IMR-90 (cell line): ENCODE results near the gene MOCS1. TPM values are rescaled to one million over a fixed set of nuclear protein-coding genes. Genes with fewer than 3 reads are reported as not detected.

Experiments used
- ATAC-seq: fragments of 200-7000 bp; cut with Tn5 transposase; 2 replicates; pipeline ENCODE4 v1.9.1; 2020; ENCODE audit warnings: low read depth, mild to moderate bottlenecking, moderate library complexity
- BruUV-seq: library from RNA; stranded (reverse); fragments of 400-500 nt; replicated peaks from 2 replicates; lab custom pipeline; 2021; lab: Mats Ljungman, UMichigan
- CTCF ChIA-PET: fragments of 300-600 bp; formaldehyde crosslinking; extraction: SDS; loops from one replicate; lab custom pipeline; 2021; ENCODE audit warnings: antibody characterized with exemption; lab: Yijun Ruan, JAX
- POLR2A ChIA-PET: fragments of 300-600 bp; sonication (Branson Sonifier 250); formaldehyde crosslinking; loops from one replicate; lab custom pipeline; 2022; ENCODE audit warnings: antibody characterized with exemption; ENCODE audit not compliant: unreplicated experiment; lab: Charles Lee
- DNase-seq: peaks from one replicate; pipeline ENCODE4 v3.0.0; 2013
- H2AFZ ChIP-seq: replicated peaks from 2 replicates; pipeline ENCODE3; 2013; ENCODE audit warnings: low read length, mild to moderate bottlenecking; ENCODE audit not compliant: poor library complexity
- H2AK5ac ChIP-seq: 2 replicates; pipeline ENCODE4 v1.6.1; 2013; ENCODE audit warnings: low read depth, low read length, inconsistent platforms
- H2AK9ac ChIP-seq: replicated peaks from 2 replicates; pipeline ENCODE3; 2013; ENCODE audit warnings: mild to moderate bottlenecking, low read depth, low read length, moderate library complexity; ENCODE audit not compliant: poor library complexity
- H2BK120ac ChIP-seq: 2 replicates; pipeline ENCODE4 v1.6.1; 2013; ENCODE audit warnings: low read depth, low read length, inconsistent platforms
- H2BK15ac ChIP-seq: 3 replicates; pipeline ENCODE4 v1.6.1; 2013; ENCODE audit warnings: low read depth, low read length, inconsistent platforms
- H2BK20ac ChIP-seq: 2 replicates; pipeline ENCODE4 v1.6.1; 2013; ENCODE audit warnings: low read depth, mild to moderate bottlenecking, inconsistent platforms, low read length, moderate library complexity
- H2BK5ac ChIP-seq: 2 replicates; pipeline ENCODE4 v1.6.1; 2013; ENCODE audit warnings: mild to moderate bottlenecking, low read depth, low read length, inconsistent platforms; ENCODE audit not compliant: poor library complexity, severe bottlenecking
- H3K14ac ChIP-seq: replicated peaks from 2 replicates; pipeline ENCODE4 v1.6.1; 2013; ENCODE audit warnings: low read depth, low read length, inconsistent platforms
- H3K18ac ChIP-seq: 2 replicates; pipeline ENCODE4 v1.6.1; 2013; ENCODE audit warnings: low read depth, low read length, control low read depth
- H3K23ac ChIP-seq: 2 replicates; pipeline ENCODE4 v1.6.1; 2013; ENCODE audit warnings: low read depth, low read length, inconsistent platforms
- H3K27ac ChIP-seq: 2 replicates; pipeline ENCODE4 v1.5.1; 2013; ENCODE audit warnings: mild to moderate bottlenecking, control low read depth, low read length; ENCODE audit not compliant: insufficient read depth
- H3K27me3 ChIP-seq: 2 replicates; pipeline ENCODE4 v1.6.1; 2013; ENCODE audit warnings: low read length; ENCODE audit not compliant: control insufficient read depth, insufficient read depth
- H3K36me3 ChIP-seq: 2 replicates; pipeline ENCODE4 v1.6.1; 2013; ENCODE audit warnings: low read length, mixed read lengths; ENCODE audit not compliant: control insufficient read depth, insufficient read depth
- H3K4ac ChIP-seq: 2 replicates; pipeline ENCODE4 v1.6.1; 2013; ENCODE audit warnings: low read depth, low read length, inconsistent platforms
- H3K4me1 ChIP-seq: 2 replicates; pipeline ENCODE4 v1.6.1; 2013; ENCODE audit warnings: low read length, mixed read lengths; ENCODE audit not compliant: control insufficient read depth, insufficient read depth
- H3K4me2 ChIP-seq: 2 replicates; pipeline ENCODE4 v1.6.1; 2013; ENCODE audit warnings: low read depth, mild to moderate bottlenecking, control low read depth, low read length, moderate library complexity
- H3K4me3 ChIP-seq: 2 replicates; pipeline ENCODE4 v1.5.1; 2013; ENCODE audit warnings: low read depth, mild to moderate bottlenecking, control low read depth, low read length, moderate library complexity; ENCODE audit not compliant: insufficient read depth
- H3K56ac ChIP-seq: 2 replicates; pipeline ENCODE4 v1.6.1; 2013; ENCODE audit warnings: low read length, inconsistent platforms; ENCODE audit not compliant: insufficient read depth; ENCODE audit errors: extremely low read depth
- H3K79me1 ChIP-seq, 2 experiments: 2 replicates each; pipeline ENCODE4 v1.6.1; 2013; ENCODE audit warnings: low read length in 2 of 2, inconsistent platforms in 1 of 2, low read depth in 1 of 2
- H3K9ac ChIP-seq: 2 replicates; pipeline ENCODE4 v1.6.1; 2013; ENCODE audit warnings: low read depth, low read length, control low read depth
- H3K9me1 ChIP-seq: 2 replicates; pipeline ENCODE4 v1.6.1; 2013; ENCODE audit warnings: low read length, inconsistent platforms; ENCODE audit not compliant: insufficient read depth
- H3K9me3 ChIP-seq: 2 replicates; pipeline ENCODE4 v1.6.1; 2013; ENCODE audit warnings: low read length; ENCODE audit not compliant: control insufficient read depth, insufficient read depth
- H4K20me1 ChIP-seq: 2 replicates; pipeline ENCODE4 v1.6.1; 2013; ENCODE audit warnings: low read length, inconsistent platforms; ENCODE audit not compliant: insufficient read depth
- H4K5ac ChIP-seq: 2 replicates; pipeline ENCODE4 v1.6.1; 2013; ENCODE audit warnings: mild to moderate bottlenecking, low read depth, low read length, control low read depth
- H4K8ac ChIP-seq, 2 experiments: 2 replicates each; pipeline ENCODE4 v1.6.1; 2013; ENCODE audit warnings: low read depth in 2 of 2, low read length in 2 of 2, control low read depth in 1 of 2, inconsistent platforms in 1 of 2
- H4K91ac ChIP-seq: 2 replicates; pipeline ENCODE4 v1.6.1; 2013; ENCODE audit warnings: low read depth, low read length, inconsistent platforms; ENCODE audit not compliant: insufficient read depth
- BHLHE40 ChIP-seq: fragments of 150-350 bp; IDR thresholded peaks from 2 replicates; pipeline ENCODE4 v1.6.1; 2016; ENCODE audit warnings: mild to moderate bottlenecking, low read depth, low read length
- CEBPB ChIP-seq: IDR thresholded peaks from 2 replicates; pipeline ENCODE4 v1.6.1; 2012; ENCODE audit warnings: low read depth, low read length, improper control_type of control experiment
- CHD1 ChIP-seq: IDR thresholded peaks from 2 replicates; pipeline ENCODE4 v1.6.1; 2012; ENCODE audit warnings: low read depth, low read length, improper control_type of control experiment
- FOS ChIP-seq: fragments of 150-350 bp; IDR thresholded peaks from 2 replicates; pipeline ENCODE4 v1.6.1; 2016; ENCODE audit warnings: low read depth, low read length
- MAFK ChIP-seq: IDR thresholded peaks from 2 replicates; pipeline ENCODE4 v1.6.1; 2012; ENCODE audit warnings: low read depth, low read length, improper control_type of control experiment
- MAZ ChIP-seq: IDR thresholded peaks from 2 replicates; pipeline ENCODE4 v1.6.1; 2012; ENCODE audit warnings: low read depth, mild to moderate bottlenecking, low read length, improper control_type of control experiment, moderate library complexity, borderline replicate concordance
- MXI1 ChIP-seq: IDR thresholded peaks from 2 replicates; pipeline ENCODE4 v1.6.1; 2012; ENCODE audit warnings: low read depth, mild to moderate bottlenecking, low read length, moderate library complexity, borderline replicate concordance
- NFE2L2 ChIP-seq: fragments of 150-350 bp; IDR thresholded peaks from 2 replicates; pipeline ENCODE4 v1.6.1; 2016; ENCODE audit warnings: low read depth, mild to moderate bottlenecking, low read length
- POLR2A ChIP-seq: IDR thresholded peaks from 2 replicates; pipeline ENCODE4 v1.6.1; 2012; ENCODE audit warnings: mild to moderate bottlenecking, low read depth, low read length
- RAD21 ChIP-seq: IDR thresholded peaks from 2 replicates; pipeline ENCODE4 v1.6.1; 2012; ENCODE audit warnings: low read length, improper control_type of control experiment
- RCOR1 ChIP-seq: IDR thresholded peaks from 2 replicates; pipeline ENCODE4 v1.6.1; 2012; ENCODE audit warnings: mild to moderate bottlenecking, low read length, improper control_type of control experiment; ENCODE audit not compliant: insufficient replicate concordance
- RFX5 ChIP-seq: IDR thresholded peaks from 2 replicates; pipeline ENCODE4 v1.8.0; 2012; ENCODE audit warnings: low read depth, mild to moderate bottlenecking, low read length, moderate library complexity
- SMC3 ChIP-seq: fragments of 150-350 bp; IDR thresholded peaks from 2 replicates; pipeline ENCODE4 v1.6.1; 2016; ENCODE audit warnings: low read depth, mild to moderate bottlenecking, antibody characterized with exemption, low read length, moderate library complexity
- WGBS, 2 experiments: methylation state at CpG; one replicate each; pipeline versions ENCODE4 v1.1.5 to v1.1.7; 2013; ENCODE audit warnings: missing lambda C conversion rate in 2 of 2; ENCODE audit not compliant: insufficient read length in 1 of 2; ENCODE audit errors: extremely low coverage in 2 of 2; 5-methylcytosine and 5-hydroxymethylcytosine counted together
- dilution Hi-C: fragments of 300-500 bp; cut with HindIII; formaldehyde crosslinking; loops from one replicate; pipeline ENCODE4 v1.14.3; 2018; ENCODE audit warnings: low sequenced_read_pairs; ENCODE audit not compliant: unreplicated experiment
- in situ Hi-C: fragments of 300-500 bp; cut with MboI; formaldehyde crosslinking; loops from 3 replicates; pipeline ENCODE4 v1.14.3; 2019; ENCODE audit warnings: low sequenced_read_pairs, inconsistent platforms, mixed read lengths
- intact Hi-C: fragments of 100-400 bp; cut with micrococcal nuclease; formaldehyde crosslinking; loops from 2 replicates; pipeline ENCODE4 v1.10.0; 2022
- polyA plus RNA-seq, 3 experiments: library from polyadenylated mRNA; depleted of rRNA; stranded (reverse); fragments of >200 nt; gene quantifications; 2 replicates each; pipeline ENCODE4 v1.2.3, GENCODE V29; 2012; ENCODE audit warnings: low replicate concordance in 1 of 3
- total RNA-seq: library from RNA; depleted of rRNA; stranded (reverse); fragments of >200 nt; gene quantifications from 2 replicates; pipeline ENCODE4 v1.2.3, GENCODE V29; 2012
- TF ChIP-seq, protein P1 (sequence below): fragments of 150-350 bp; IDR thresholded peaks from 2 replicates; pipeline ENCODE4 v1.6.1; 2016; ENCODE audit warnings: low read depth, mild to moderate bottlenecking, low read length, moderate library complexity, borderline replicate concordance
- TF ChIP-seq, protein P2 (sequence below): conservative IDR thresholded peaks from 2 replicates; pipeline ENCODE4 v1.5.1; 2012; ENCODE audit warnings: mild to moderate bottlenecking, low read depth, low read length, improper control_type of control experiment

The MOCS1 gene
- total and polyA plus RNA-seq, 2 of the 4 experiments (the other 2 are of a cell fraction) = 5.5 to 9.5 TPM

DNA sequence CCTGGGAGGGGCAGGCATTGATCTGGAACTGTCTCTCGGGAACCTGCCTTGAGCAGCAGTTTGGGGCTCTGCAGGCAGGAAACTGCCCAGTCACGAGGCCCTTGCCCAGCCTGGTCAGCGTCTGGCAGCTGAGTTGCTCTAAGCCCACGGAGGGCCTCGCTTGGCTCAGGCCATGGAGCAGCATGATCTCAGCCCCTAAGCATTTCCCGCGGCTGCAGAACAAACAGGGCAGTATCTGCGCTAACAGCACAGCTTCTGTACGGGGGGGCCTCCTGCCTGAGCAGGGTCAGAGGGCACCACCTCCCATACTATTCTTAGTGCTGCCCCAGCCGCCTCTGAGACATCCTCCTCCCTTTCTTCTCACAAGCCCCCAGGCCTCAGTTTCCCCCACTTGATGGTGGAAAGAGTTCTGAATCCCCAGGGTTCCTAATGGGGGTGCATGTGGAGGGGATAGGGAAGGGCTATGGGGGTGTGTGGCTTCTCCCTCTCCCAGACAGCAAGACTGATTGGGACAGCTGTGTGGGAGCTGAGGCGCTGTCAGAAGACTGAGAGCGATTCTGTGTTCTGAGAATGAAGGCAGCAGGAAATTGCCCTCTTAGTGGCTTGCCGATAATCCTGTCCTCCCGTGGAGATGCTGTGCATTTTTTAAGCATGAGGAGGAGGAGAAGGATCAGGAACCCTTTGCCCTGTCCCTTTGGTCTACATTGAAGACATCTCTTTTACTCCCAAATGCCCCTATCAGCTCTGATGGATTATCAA lies 46.4 kb downstream of the MOCS1 start:
- Histone ChIP-seq H4K20me1 (no peaks in the 10 kb centered on the region), H3K4me2 (peak overlapping the region; percentile 30), H3K27ac (peak overlapping the region; percentile 96), H3K56ac (peak overlapping the region; percentile 88; the same call in 1 of the 2 replicates), H2BK120ac (peak overlapping the region; percentile 100), H3K79me1 (peaks cover 0 to 12% of the 10 kb centered on the region in 2 experiments; a peak in 2 of 4 replicates), H4K91ac (peak overlapping the region; percentile 98), H4K8ac (peak overlapping the region; percentile 65 to 96), H3K9ac (peak overlapping the region; percentile 57), H3K4me3 (no peak overlapping the region), H3K23ac (peak overlapping the region; percentile 95), H2AFZ (peak overlapping the region; percentile 78), H4K5ac (peak overlapping the region; percentile 92), H2AK5ac (peak overlapping the region; percentile 97), H3K18ac (peak overlapping the region; percentile 92), H3K27me3 (no peaks in the 10 kb centered on the region), H2AK9ac (peak overlapping the region; percentile 95), H2BK5ac (peak overlapping the region; percentile 97), H3K36me3 (no peaks in the 10 kb centered on the region), H3K9me3 (no peaks in the 10 kb centered on the region), H3K9me1 (peaks cover 36% of the 10 kb centered on the region), H2BK15ac (peak overlapping the region; percentile 95; the same call in 2 of the 3 replicates), H3K14ac (peak overlapping the region; percentile 100), H3K4me1 (peaks cover 48% of the 10 kb centered on the region), H2BK20ac (peak overlapping the region; percentile 100), H3K4ac (peak overlapping the region; percentile 100)
- intact Hi-C loops = loop anchor here (5.0 kb wide), 1 partner anchor 74 kb away; no protein-coding TSS in a partner anchor
- ChIA-PET CTCF (no interaction called here), POLR2A (no interaction called here)
- 0% methylated on average over 2 of the region's 14 CpGs; no CpG with 5 or more reads in 1 of the 2 experiments for WGBS, 2 experiments
- dilution Hi-C loops = no loop called here
- DNase-seq (peak; percentile 95), ATAC-seq (peak; percentile 87)
- in situ Hi-C loops = loop anchor here (10.0 kb wide), 1 partner anchor 523 kb away; no protein-coding TSS in a partner anchor
- no TSS peak for BruUV-seq
- TF ChIP-seq, protein P1, sequence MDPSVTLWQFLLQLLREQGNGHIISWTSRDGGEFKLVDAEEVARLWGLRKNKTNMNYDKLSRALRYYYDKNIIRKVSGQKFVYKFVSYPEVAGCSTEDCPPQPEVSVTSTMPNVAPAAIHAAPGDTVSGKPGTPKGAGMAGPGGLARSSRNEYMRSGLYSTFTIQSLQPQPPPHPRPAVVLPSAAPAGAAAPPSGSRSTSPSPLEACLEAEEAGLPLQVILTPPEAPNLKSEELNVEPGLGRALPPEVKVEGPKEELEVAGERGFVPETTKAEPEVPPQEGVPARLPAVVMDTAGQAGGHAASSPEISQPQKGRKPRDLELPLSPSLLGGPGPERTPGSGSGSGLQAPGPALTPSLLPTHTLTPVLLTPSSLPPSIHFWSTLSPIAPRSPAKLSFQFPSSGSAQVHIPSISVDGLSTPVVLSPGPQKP = no peak
- no peak for TF ChIP-seq RFX5
- no peak for TF ChIP-seq RAD21
- peak; percentile 39; the same call in 1 of the 2 replicates for TF ChIP-seq BHLHE40
- TF ChIP-seq MAZ = peak; percentile 78
- TF ChIP-seq NFE2L2 = peak; percentile 84
- TF ChIP-seq MXI1 = no peak
- no peak for TF ChIP-seq CEBPB
- TF ChIP-seq SMC3 = no peak
- peak; percentile 54 for TF ChIP-seq RCOR1
- TF ChIP-seq MAFK = peak; percentile 48; the same call in 1 of the 2 replicates
- TF ChIP-seq POLR2A = no peak; the same call in 1 of the 2 replicates
- TF ChIP-seq FOS = no peak
- TF ChIP-seq, protein P2, sequence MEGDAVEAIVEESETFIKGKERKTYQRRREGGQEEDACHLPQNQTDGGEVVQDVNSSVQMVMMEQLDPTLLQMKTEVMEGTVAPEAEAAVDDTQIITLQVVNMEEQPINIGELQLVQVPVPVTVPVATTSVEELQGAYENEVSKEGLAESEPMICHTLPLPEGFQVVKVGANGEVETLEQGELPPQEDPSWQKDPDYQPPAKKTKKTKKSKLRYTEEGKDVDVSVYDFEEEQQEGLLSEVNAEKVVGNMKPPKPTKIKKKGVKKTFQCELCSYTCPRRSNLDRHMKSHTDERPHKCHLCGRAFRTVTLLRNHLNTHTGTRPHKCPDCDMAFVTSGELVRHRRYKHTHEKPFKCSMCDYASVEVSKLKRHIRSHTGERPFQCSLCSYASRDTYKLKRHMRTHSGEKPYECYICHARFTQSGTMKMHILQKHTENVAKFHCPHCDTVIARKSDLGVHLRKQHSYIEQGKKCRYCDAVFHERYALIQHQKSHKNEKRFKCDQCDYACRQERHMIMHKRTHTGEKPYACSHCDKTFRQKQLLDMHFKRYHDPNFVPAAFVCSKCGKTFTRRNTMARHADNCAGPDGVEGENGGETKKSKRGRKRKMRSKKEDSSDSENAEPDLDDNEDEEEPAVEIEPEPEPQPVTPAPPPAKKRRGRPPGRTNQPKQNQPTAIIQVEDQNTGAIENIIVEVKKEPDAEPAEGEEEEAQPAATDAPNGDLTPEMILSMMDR = no peak
- TF ChIP-seq CHD1 = no peak
